Testis (tissue), 5 donors: Measurements from ENCODE around the gene POLR3E. TPM values are rescaled to one million over a fixed set of nuclear protein-coding genes. Genes with fewer than 3 reads are reported as not detected.

ENCODE experiments used
- DNase-seq: peaks from one replicate; pipeline ENCODE4 v3.0.0-alpha.2; 2019
- H3K27ac ChIP-seq, 2 donors: fragments of 200-600 bp; sonication (generic); one replicate each; pipeline ENCODE4 v1.5.1; 2019
- H3K27me3 ChIP-seq: fragments of 200-600 bp; sonication (generic); one replicate; pipeline ENCODE4 v1.5.1; 2019
- H3K36me3 ChIP-seq: fragments of 200-600 bp; sonication (generic); one replicate; pipeline ENCODE4 v1.5.1; 2017; ENCODE audit warnings: low read depth; ENCODE audit errors: missing control alignments
- H3K4me1 ChIP-seq: fragments of 200-600 bp; sonication (generic); one replicate; pipeline ENCODE4 v1.5.1; 2019
- H3K4me3 ChIP-seq, 2 donors: fragments of 200-600 bp; sonication (generic); one replicate each; pipeline ENCODE4 v1.5.1; 2017 to 2019
- H3K9me3 ChIP-seq: fragments of 200-600 bp; sonication (generic); one replicate; pipeline ENCODE4 v1.5.1; 2017
- POLR2A ChIP-seq: fragments of 450-650 bp; IDR thresholded peaks from one replicate; pipeline ENCODE4 v1.6.1; 2017; ENCODE audit warnings: antibody characterized with exemption, mild to moderate bottlenecking, moderate library complexity
- WGBS, 2 donors: methylation state at CpG; one replicate each; pipeline ENCODE4 v1.1.5; 2018; 5-methylcytosine and 5-hydroxymethylcytosine counted together
- intact Hi-C: fragments of 100-400 bp; cut with DNase I; formaldehyde crosslinking; loops from one replicate; pipeline ENCODE4 v1.15.1; 2023; ENCODE audit warnings: low total_unique reads
- long read RNA-seq, 2 donors: transcript quantifications; one replicate each; lab custom pipeline, GENCODE V29; 2026
- polyA plus RNA-seq: library from polyadenylated mRNA; stranded (reverse); fragments of 350-450 nt; fragmentation: Illumina TruSeq; extraction: RNeasy Lipid Tissue Mini Kit (QIAGEN cat#74804); gene quantifications from one replicate; pipeline ENCODE4 v1.2.3, GENCODE V29; 2014; ENCODE audit warnings: low read depth, low replicate concordance; ENCODE audit not compliant: insufficient read depth
- total RNA-seq, 2 donors: library from RNA; depleted of rRNA; stranded (reverse); fragments of >200 nt; gene quantifications; one replicate each; pipeline ENCODE4 v1.2.3, GENCODE V29; 2016
- TF ChIP-seq, protein P1 (sequence below), 3 experiments: fragments of 450-650 bp in 2 of 3; fragments of 200-600 bp in 1 of 3; sonication (generic) in 1 of 3; IDR thresholded peaks; one replicate each; pipeline ENCODE4 v1.5.1; 2016 to 2019; ENCODE audit warnings: antibody characterized with exemption in 3 of 3, mild to moderate bottlenecking in 2 of 3, moderate library complexity in 1 of 3

POLR3E gene
- total RNA-seq: 10 to 100 TPM; 61.7 to 76.2 TPM
- 59.4 TPM for polyA plus RNA-seq
- long read RNA-seq, donor 1, full-length matches to known transcripts: 10 of 10 reads
- long read RNA-seq, donor 1, partial matches to known transcripts: 0 of 10 reads
- long read RNA-seq, donor 1, other reads (novel, unspliced or antisense): 0 of 10 reads
- long read RNA-seq, donor 2, transcript POLR3E-201 (21 exons, 3,697 nt): major isoform, 5 of 6 reads
- long read RNA-seq, donor 2, partial matches to known transcripts: 0 of 6 reads
- long read RNA-seq, donor 2, other reads (novel, unspliced or antisense): 0 of 6 reads

GRCh38 chr16:22297114-22297870, at the start of gene POLR3E:
TSS of gene POLR3E (plus strand) at chr16:22297409. CDS start at chr16:22302969, 5,560 bp downstream.
- Histone ChIP-seq H3K4me1 (peaks cover 7% of the 10 kb centered on the region), H3K27me3 (no peaks in the 10 kb centered on the region), H3K9me3 (no peaks in the 10 kb centered on the region), H3K27ac (peak within 1 kb of the TSS; percentile 88 to 94), H3K4me3 (peak within 1 kb of the TSS; percentile 73 to 90), H3K36me3 (no peaks in the 10 kb centered on the region)
- DNase-seq: peak; percentile 99
- WGBS, 2 donors: 0% methylated on average over 9 to 68 of the region's 76 CpGs
- intact Hi-C loops: loop anchor here (5.0 kb wide), 1 partner anchor 100 kb away; no protein-coding TSS in a partner anchor
- TF ChIP-seq POLR2A: peak; percentile 17
- TF ChIP-seq, protein P1, sequence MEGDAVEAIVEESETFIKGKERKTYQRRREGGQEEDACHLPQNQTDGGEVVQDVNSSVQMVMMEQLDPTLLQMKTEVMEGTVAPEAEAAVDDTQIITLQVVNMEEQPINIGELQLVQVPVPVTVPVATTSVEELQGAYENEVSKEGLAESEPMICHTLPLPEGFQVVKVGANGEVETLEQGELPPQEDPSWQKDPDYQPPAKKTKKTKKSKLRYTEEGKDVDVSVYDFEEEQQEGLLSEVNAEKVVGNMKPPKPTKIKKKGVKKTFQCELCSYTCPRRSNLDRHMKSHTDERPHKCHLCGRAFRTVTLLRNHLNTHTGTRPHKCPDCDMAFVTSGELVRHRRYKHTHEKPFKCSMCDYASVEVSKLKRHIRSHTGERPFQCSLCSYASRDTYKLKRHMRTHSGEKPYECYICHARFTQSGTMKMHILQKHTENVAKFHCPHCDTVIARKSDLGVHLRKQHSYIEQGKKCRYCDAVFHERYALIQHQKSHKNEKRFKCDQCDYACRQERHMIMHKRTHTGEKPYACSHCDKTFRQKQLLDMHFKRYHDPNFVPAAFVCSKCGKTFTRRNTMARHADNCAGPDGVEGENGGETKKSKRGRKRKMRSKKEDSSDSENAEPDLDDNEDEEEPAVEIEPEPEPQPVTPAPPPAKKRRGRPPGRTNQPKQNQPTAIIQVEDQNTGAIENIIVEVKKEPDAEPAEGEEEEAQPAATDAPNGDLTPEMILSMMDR (IDR thresholded peaks at IDR 0.05): peak; percentile 85 to 98 (median 97)

- no peaks in the 10 kb centered on the region for H3K36me3 ChIP-seq
- no peak overlapping the region for H3K4me3 ChIP-seq
- H3K4me1 ChIP-seq: no peaks in the 10 kb centered on the region
- no peak for DNase-seq
- H3K27me3 ChIP-seq: no peaks in the 10 kb centered on the region
- H3K27ac ChIP-seq: no peak overlapping the region
- H3K9me3 ChIP-seq: no peaks in the 10 kb centered on the region
- WGBS, 2 donors: 86 to 94% methylated on average over 2 to 6 of the region's 6 CpGs
- no peak for TF ChIP-seq POLR2A
- TF ChIP-seq, protein P1 (IDR thresholded peaks at IDR 0.05): no peak
- intact Hi-C loops: no loop called here
Observed at GRCh38 chr16:22250522-22250921, 46.7 kb upstream of the POLR3E start.

DNA sequence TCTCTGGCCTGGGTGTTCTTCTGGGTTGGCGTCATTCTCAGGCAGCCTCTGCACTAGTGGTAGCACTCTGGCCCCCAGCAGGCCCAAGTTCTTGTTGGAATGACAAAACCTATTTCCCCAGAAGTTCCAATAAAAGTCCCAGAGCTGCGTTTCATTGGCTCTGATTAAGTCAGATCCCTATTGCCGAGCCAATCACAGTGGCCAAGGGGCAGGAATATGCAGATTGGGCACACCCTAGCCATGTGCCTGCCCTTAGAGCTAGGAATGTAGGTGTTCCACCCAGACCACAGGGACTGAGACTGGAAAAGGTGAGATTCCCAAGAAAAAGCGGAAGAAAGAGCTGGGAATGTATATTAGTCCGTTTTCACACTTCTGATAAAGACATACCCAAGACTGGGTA, 44.9 kb upstream of the POLR3E start:
- TF ChIP-seq, protein P1 (IDR thresholded peaks at IDR 0.05): no peak
- TF ChIP-seq POLR2A: no peak
- intact Hi-C loops: no loop called here
- H3K27me3 ChIP-seq: no peaks in the 10 kb centered on the region
- H3K4me3 ChIP-seq: no peak overlapping the region
- DNase-seq: no peak
- H3K36me3 ChIP-seq: no peaks in the 10 kb centered on the region
- no peaks in the 10 kb centered on the region for H3K4me1 ChIP-seq
- WGBS, 2 donors: 84 to 90% methylated on average over 5 of the region's 5 CpGs
- no peak overlapping the region for H3K27ac ChIP-seq
- no peaks in the 10 kb centered on the region for H3K9me3 ChIP-seq

DNA sequence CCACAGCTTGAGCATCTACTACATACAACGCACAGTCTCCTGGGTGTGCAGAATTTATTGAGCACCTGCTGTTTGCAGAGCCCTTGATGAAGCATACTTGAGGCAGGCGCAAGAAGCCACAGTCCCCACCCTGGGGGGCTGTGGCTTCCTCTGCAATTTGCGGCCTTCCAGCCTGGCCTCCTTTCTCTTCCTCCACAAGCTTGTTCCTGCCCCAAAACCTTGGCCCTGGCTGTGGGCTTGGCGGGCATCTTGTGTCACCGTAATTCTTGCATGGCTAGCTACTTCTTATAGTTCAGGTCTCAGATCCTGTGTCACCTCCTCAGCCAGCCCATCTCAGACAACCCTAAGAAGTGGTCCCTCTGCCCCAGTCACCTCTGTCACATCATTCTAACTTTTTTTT, 43.9 kb upstream of the POLR3E start:
- WGBS, 2 donors: 94 to 98% methylated on average over 5 of the region's 5 CpGs
- Histone ChIP-seq H3K27me3 (no peaks in the 10 kb centered on the region), H3K4me3 (no peak overlapping the region), H3K27ac (no peak overlapping the region), H3K4me1 (no peaks in the 10 kb centered on the region), H3K9me3 (no peaks in the 10 kb centered on the region), H3K36me3 (no peaks in the 10 kb centered on the region)
- no peak for DNase-seq
- TF ChIP-seq, protein P1 (IDR thresholded peaks at IDR 0.05): no peak
- TF ChIP-seq POLR2A: no peak
- intact Hi-C loops: no loop called here
